GM18951 (cell line): Measurements from ENCODE around the gene PRDM16.

Source experiments
- POLR2A ChIP-seq: IDR thresholded peaks from 4 replicates; pipeline ENCODE4 v1.6.1; 2011; ENCODE audit warnings: mild to moderate bottlenecking; ENCODE audit not compliant: insufficient read length, insufficient read depth; ENCODE audit errors: extremely low read depth
- in situ Hi-C: fragments of 300-500 bp; cut with MboI; formaldehyde crosslinking; loops from one replicate; pipeline ENCODE4 v1.12.0; 2022; ENCODE audit warnings: low sequenced_read_pairs, mixed read lengths, inconsistent platforms; ENCODE audit not compliant: unreplicated experiment

Gene PRDM16

DNA sequence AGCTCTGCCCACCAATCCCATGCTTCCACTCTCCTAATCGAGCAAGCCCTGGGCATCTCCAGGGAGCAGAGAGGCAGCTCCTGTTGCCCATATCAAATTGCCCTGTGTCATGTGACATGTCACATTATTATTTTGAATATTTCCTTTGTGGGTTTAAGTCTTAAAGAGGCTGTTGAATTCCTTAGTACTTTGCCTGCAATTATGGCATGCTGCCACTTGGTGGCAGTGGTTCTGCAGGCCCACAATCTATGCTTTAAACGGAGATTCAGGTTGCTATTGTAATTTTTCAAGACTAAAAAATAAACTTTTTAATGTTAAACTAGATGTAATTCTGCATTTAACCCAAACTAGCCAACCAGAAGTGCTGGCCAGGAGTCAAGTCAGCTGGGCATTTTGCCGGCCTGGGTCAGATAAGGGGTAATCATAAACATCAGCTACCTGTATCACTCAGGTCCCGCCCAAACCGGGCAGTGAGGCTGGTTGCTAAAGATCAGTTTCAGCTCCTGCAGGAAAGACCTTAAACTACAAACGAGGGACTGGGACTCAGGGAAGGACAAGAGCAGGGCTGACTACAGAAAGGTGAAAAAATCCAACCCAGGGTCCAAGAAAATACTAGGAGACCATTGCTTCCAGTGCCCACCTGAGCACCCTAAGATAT lies 348.2 kb downstream of the PRDM16 start:
- in situ Hi-C loops = no loop called here
- no peak for TF ChIP-seq POLR2A

DNA sequence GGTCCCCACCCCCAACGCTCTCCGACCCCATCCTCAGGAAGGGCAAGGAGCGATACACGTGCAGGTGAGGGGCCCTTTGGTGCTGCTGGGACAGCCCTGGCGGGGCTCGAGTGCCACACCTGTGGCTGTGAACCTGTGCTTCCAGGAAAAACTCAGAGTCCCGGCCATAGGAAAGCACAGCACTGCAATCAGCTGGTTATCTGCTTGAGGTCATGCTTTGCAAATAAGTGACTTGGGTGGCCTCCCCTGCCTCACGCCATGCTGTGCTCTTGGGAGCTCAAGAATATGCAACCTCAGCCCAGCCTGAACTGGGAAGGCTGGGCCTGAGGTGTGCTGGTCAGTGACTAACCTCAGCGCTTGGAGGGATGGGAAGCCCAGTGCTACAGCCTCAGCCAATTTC lies 348.9 kb downstream of the PRDM16 start:
- TF ChIP-seq POLR2A = no peak

DNA sequence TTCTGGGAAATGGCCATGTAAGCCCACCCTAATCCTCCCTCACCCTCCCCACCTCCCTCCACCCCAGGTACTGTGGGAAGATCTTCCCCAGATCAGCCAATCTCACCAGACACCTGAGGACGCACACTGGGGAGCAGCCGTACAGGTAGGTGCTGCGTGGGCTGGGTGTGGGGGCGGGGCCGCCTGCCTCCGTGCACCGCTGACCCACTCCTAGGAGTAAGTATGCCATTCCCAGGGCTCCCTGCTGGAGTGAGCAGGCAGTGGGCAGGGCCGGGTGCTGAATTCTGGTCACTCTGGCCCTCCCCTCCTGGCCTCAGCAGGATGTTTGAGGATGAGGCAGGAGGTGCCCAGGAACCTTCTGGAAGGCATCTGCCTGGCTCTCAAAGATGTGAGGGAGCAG lies 349.6 kb downstream of the PRDM16 start:
- no peak for TF ChIP-seq POLR2A

More for the DNA sequence above, 348.9 kb downstream of the PRDM16 start:
- in situ Hi-C loops = no loop called here

GRCh38 chr1:3419415-3420204 lies 350.6 kb downstream of the PRDM16 start:
- in situ Hi-C loops = no loop called here
- no peak for TF ChIP-seq POLR2A

More for the DNA sequence above, 349.6 kb downstream of the PRDM16 start:
- in situ Hi-C loops = no loop called here

GRCh38 chr1:3420218-3420951 lies 351.4 kb downstream of the PRDM16 start:
- in situ Hi-C loops = no loop called here
- no peak for TF ChIP-seq POLR2A

GRCh38 chr1:3422638-3423037 lies 353.6 kb downstream of the PRDM16 start:
- TF ChIP-seq POLR2A = no peak
- in situ Hi-C loops = no loop called here

DNA sequence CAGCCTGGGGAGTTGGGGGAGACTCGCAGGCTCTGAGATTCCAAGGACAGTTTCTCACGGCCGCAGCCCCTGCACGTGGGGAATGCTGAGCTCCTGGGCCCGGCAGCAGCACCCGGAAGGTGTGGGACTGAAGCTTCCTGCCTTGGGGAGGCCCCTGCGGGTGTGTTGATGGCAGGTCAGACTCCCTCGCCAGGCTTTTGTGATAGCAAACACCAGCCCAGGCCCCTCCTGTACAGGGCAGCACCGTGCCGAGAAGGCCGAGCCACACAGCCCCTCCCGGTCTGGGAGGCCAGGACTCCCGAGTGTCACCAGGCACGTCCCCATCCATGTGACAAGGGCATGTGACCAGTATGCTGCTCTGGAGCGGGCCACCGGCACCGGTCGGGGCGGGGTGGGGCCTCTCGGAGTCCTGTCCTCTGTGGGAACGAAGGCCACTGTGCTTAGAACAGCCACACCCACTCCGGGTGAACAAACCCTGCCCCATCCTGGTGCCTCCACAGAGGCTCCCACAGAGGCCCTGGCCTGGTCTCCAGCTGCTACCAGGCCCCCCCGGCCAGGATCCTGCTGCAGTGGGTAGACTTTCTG lies 354.3 kb downstream of the PRDM16 start:
- in situ Hi-C loops = no loop called here
- no peak for TF ChIP-seq POLR2A

- TF ChIP-seq POLR2A = no peak
- in situ Hi-C loops = no loop called here
Measured at GRCh38 chr1:3423896-3424611, 355.1 kb downstream of the PRDM16 start.

DNA sequence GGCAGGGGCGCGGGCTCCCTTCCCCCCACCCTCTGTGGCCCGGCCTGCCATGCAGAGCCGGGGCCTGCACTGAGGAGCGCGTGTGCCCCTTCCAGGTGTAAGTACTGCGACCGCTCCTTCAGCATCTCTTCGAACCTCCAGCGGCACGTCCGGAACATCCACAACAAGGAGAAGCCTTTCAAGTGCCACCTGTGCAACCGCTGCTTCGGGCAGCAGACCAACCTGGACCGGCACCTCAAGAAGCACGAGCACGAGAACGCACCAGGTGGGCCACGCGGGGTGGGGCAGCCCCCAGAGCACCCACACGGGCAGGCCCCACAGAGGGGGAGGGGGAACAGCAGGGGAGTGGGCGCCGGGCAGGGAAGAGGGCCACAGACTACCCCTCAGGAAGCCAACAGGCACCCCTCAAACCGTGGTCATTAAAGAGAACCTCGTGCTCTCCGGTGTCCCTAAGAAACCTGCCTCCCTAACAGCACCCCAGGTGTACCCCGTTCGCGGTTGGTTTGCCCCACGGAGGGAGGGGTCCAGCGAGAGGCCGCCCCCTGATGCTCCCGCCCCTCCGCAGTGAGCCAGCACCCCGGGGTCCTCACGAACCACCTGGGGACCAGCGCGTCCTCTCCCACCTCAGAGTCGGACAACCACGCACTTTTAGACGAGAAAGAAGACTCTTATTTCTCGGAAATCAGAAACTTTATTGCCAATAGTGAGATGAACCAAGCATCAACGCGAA lies 356.6 kb downstream of the PRDM16 start:
- in situ Hi-C loops = loop anchor here (25.0 kb wide), 1 partner anchor 1013 kb away; the partner anchor contains the start of gene PEX10
- TF ChIP-seq POLR2A = no peak

GRCh38 chr1:3426956-3427535 lies 358.0 kb downstream of the PRDM16 start:
- TF ChIP-seq POLR2A = no peak
- in situ Hi-C loops = loop anchor here (25.0 kb wide), 1 partner anchor 1015 kb away; the partner anchor contains the start of gene PEX10
